Left lobe of liver (tissue), 2 donors: ENCODE measurements around the gene PHGDH. TPM values are rescaled to one million over a fixed set of nuclear protein-coding genes. Genes with fewer than 3 reads are reported as not detected.

Experiments
- ATAC-seq: fragments of 200-7000 bp; cut with Tn5 transposase; one replicate; pipeline ENCODE4 v1.9.1; 2020; ENCODE audit warnings: mild to moderate bottlenecking, moderate library complexity
- DNase-seq: peaks from one replicate; pipeline ENCODE4 v3.0.0-alpha.2; 2020; ENCODE audit warnings: low spot score
- total RNA-seq: library from RNA; stranded (reverse); gene quantifications from one replicate; pipeline ENCODE4 v1.2.1, GENCODE V29; 2021
- donor health status: DM: no; HTN: no; CAD: no; lungs with moderate emphysema.
- donor health status: DM: no; HTN: yes; CAD: no.

PHGDH gene
- total RNA-seq, 1 donor from 2014 or later, result 76.3 TPM

GRCh38 chr1:119752592-119752991, 40.9 kb downstream of the PHGDH start:
- DNase-seq (no peak), ATAC-seq (no peak)

DNA sequence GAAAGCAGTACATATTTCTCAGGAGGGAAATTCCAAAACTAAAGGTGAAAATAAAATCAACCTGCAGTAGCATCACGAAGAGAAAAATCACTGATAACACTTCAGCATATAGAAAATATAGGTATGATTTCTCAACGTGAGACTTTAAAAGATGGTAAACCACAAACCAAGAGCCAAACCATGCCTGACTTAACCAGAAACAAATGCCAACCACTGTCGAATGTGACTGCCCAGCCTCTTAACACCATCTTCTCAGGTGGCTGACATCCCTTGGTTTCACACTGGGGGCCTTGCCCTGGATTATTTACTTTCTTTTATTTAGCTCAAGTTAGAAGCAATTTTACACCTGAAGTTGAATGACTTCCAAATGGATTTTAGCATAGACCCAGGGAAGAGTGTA, 46.9 kb downstream of the PHGDH start:
- no peak for ATAC-seq
- DNase-seq, result no peak

DNA sequence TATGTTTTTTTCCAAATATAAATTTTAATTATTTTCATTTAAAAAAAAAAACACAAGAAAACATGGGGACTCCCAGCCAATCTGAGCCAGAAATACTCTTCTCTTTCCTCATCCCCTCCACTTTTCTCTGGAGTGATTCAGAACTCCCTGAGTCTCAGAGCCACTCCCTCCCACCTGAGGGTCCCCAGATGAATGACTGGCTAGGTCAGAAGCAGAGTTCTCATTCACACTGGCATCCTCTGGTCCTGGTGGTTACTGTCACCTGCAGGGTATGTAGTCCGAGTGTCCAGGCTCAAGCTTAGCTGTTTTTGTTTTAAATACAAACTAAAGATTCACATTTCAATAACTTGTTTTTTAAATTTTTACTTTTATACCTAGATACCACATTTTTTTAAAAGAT, 50.7 kb downstream of the PHGDH start:
- DNase-seq, result no peak
- no peak for ATAC-seq

DNA sequence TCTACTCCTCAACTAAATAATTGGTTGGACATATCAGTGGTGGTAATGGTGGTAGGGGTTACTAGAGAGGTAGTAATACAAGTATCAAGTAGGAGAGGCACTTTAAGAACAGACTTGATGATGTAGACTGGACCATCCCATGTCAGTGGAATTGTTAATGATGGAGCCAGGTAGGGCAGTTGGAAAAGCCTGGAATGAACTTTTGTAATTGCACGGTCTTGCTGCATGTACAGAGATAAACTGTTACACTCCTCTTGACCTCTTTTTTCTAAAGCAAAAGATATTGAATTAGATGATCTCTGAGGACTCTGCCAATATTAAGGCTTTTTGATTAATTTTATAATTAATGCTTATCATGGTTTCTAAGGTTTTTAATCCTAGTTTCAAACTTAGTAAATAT, 51.2 kb downstream of the PHGDH start:
- DNase-seq (no peak), ATAC-seq (peak; percentile 15)

- DNase-seq, result no peak
- ATAC-seq, result peak; percentile 16
Observed at GRCh38 chr1:119764220-119764619, 52.5 kb downstream of the PHGDH start.

GRCh38 chr1:119766374-119766794, 54.6 kb downstream of the PHGDH start:
- DNase-seq (peak; percentile 90), ATAC-seq (peak; percentile 68)

DNA sequence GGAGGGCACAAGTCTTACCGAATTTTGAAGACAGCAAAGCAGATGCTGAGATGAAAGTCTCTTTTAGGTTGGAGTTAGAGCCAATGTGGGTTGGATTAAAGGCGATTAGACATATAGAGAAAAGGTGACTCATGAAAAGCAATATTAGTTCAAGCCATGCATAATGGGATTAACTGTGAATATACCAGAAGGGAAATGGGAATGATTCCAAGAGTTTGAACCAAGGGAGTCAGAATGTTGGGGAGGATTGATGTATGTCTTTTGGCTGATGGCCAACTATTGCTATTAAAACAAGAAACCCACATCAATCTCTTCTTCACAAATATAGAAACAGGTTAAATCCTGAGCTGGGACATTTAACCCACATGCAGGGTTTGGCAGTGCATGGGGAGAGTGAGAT, 55.8 kb downstream of the PHGDH start:
- ATAC-seq (no peak), DNase-seq (no peak)

- DNase-seq (peak; percentile 94), ATAC-seq (peak; percentile 76)
Observed at GRCh38 chr1:119768778-119769177, 57.0 kb downstream of the PHGDH start, which contains the start of gene HMGCS2. TSS of gene HMGCS2 (minus strand) at chr1:119768905. CDS start at chr1:119768844, 61 bp downstream.

GRCh38 chr1:119771016-119771415, 59.3 kb downstream of the PHGDH start:
- DNase-seq (no peak), ATAC-seq (no peak)

DNA sequence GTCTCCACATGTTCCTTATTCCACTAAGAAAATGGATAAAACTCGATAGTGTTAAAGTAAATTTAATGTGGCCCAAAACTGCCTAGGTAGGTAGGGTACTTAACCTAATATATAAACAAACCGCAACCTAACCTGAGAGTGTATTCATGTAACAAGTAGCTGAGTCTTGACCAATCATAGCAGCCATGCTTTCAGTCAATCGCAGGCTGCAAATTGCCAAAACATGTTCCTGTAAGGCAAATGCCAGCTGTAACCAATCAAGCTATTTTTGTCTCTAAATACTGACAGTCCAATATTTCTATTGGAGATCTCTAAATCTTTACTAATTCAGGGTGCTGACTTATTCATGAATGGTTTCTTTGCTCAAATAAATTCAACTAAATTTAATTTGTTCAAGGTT, 60.0 kb downstream of the PHGDH start:
- DNase-seq, result no peak

GRCh38 chr1:119772298-119772697, 60.6 kb downstream of the PHGDH start:
- DNase-seq (no peak), ATAC-seq (no peak)

More for the DNA sequence above, 60.0 kb downstream of the PHGDH start:
- no peak for ATAC-seq

- DNase-seq (no peak), ATAC-seq (peak; percentile 45)
Observed at GRCh38 chr1:119773711-119774241, 62.0 kb downstream of the PHGDH start.

DNA sequence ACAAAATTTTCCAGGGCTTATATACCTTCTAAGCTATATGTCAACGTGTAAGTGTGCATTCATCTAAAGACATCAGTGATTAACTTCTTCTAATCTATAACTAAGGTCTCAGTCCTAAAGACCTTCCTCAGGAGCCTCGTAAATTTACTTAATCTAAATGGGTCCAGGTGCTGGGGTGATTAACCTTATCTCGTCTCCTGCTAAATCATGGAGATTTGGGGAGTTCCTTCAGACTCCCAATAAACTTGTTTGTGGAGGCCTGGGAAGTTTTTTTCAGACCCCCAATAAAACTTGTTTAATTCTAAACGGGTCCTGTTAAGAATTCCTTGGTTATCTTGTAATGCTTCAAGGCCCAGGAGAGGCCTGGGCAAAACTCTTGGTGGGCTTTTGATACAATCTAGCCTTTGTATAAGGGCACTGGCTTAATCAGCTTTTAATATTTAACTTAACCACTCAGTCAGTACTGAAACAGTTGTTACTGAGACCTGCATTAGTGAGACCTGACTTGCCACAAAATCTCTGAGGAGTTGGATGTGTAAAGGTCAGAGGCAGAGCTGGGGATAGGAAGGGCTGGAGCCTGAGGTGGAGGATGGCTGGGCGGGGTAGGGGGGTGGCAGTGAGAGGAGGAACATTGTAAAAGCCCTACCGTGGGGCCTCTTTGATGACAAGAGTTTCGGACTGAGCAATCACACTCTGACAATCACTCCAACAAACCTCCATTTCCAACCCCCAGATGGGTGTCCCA, 63.2 kb downstream of the PHGDH start:
- DNase-seq (no peak), ATAC-seq (peak; percentile 11)

DNA sequence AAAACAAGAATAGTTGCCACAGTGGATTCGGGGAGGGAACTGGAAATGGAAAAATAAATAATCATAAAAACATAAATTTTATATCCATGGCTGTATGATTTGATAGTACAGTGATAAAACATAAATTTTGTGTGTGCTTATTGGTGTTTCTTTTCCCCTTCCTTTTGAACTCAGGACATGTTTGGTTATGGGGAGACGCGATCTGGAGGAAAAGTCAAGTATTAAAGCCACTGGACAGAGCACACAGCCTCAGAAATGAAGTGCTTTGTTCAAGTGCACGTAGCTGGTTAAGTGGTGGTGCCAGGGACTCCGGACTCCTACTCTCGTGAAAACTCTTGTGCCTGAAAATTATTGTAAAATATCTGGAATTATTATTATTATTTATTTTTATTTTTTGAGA, 66.6 kb downstream of the PHGDH start:
- DNase-seq (no peak), ATAC-seq (no peak)

DNA sequence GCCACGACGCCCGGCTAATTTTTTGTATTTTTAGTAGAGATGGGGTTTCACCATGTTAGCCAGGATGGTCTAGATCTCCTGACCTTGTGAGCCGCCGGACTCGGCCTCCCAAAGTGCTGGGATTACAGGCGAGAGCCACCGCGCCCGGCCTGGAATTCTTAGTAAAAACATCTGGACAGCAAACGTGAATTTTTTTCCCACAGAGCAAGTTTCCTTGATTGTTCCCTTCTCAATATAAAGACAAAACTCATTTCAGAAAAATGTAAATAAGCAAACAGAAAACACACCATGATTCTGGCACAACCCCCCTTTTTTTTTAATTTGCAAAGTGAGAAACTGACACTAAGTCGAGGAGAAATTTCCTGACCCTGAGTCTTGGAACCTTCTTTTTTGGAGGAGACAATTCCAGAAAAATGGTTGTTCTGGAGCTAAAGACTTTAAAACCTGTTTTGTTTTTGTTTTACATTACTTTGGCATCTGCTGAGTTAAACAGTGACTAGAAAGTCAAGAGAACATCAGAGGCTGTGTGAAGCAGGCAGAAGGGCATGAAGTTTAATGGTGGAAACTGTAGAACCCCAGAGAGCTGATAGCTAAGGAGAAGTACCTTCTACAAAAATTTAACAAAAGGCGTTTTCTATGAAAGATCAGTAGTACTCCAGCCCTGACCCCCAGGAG, 67.3 kb downstream of the PHGDH start:
- ATAC-seq (peak; percentile 16), DNase-seq (no peak)

DNA sequence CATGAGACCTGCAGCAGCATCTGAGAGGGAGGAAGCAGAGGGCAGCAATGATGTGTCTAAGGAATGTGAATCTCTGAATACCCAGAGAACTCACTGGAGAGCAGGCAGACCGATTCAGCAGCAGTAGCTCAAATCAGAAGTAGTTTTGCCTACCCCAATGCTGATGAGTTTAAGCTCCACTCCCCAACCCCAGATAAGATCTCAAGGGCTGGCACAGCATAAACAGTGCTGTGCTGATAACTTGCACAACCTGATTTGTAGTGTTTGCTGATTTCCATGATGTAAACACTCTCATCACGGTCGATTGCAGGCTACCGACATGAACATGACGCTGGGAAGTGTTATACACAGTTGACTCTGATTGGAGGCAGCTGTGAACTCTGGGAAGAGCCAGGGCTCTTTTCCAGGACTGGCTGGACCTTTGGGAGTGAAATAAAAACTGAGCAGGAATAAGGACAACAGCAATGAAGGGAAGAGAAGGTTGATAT, 68.2 kb downstream of the PHGDH start:
- ATAC-seq (peak; percentile 75), DNase-seq (peak; percentile 94)

DNA sequence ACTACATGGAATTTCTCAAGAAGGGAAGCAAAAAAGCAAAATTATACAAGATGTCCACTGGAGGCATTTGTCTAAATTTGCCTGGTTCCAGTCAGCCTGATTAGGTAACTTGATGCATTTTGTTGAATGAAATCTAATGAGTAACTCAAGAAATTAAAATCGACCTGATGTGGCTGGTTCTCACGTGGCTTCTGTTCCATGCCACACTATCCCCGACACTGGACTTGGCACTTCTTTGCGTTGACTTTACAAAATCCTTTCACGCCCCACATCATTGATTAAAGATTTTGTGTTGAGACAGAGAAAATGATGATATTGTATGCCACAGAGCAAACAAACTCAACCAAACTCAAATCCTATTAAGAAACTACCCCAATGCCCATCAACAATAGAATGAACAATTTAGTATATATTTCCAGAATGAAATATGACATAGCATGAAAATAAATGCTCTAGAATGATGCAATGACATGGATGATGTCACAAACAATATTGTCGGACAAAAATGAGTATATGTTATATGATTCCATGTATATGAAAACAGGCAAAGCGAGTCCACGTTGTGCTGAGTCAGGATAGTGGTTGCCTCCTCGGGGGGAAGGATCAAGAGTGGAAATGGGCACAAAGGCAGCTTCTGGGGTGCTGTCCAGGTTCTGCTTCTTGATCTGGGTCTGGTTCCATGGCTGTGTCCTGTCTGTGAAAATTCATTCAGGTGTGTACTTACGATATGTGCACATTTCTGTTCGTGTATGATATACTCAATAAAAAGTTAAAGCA, 69.9 kb downstream of the PHGDH start:
- DNase-seq (no peak), ATAC-seq (no peak)

DNA sequence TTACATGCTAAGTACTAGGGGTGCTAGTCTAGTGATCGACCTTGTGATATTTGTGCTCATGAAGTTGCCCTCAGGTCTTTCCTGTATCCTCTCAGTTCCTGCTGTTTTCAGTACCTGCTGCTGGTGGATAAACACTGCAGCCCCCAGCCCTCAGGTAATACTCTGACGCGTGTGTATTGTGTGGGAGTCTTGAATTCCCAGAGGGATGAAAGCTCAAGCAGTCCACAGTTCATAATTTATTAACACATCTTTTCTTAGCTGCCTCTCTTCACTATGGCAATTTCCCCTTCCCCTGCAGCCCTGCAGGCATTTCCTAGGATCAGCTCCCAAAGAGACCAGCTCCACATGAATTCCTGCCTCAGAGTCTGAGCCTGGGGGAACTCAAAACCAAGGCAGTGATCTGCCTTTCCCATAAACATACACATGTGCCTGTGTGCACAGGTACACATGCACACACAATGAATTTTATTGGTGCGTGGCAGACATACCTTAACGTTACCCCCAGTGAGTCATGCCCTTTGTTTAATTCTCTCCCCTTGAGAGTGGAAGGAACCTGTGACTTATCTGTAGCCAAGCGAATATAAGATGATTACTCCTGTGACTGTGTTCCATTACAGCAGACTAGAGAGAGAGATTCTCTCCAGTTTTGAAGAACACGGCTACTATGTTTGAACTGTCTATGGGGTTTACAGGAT, 71.0 kb downstream of the PHGDH start:
- DNase-seq (no peak), ATAC-seq (no peak)

DNA sequence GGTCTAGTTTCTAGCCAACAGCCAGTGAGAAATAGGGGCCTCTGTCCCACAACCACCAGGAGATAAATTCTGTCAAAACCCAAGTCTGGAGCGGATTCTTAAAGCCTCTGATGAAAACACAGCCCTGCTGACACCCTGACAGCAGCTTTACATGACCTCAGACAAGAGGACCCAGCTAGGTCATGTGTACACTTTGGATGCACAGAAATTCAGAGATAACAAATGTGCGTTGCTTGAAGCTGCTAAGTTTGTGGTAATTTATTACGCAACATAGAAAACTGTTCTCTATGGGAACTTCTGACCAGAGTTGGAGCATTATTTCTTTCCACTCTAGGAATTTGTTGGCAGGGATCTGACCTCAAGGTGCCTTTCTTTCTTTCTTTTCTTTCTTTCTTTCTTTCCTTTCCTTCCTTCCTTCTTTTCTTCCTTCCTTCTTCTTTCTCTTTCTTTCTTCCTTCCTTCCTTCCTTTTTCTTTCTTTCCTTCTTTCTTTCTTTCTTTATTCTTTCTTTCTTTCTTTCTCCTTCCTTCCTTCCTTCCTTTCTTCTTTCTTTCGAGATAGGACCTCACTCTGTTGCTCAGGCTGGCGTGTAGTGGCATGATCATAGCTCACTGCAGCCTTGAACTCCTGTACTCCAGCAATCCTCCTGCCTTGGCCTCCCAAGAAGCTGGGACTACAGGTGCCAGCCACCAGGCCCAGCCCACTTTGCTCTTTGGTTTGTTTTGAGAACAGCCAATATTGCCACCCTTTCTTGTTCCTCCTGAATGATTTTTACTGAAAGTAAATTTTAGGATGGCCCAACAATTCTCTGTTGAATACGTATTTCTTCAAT, 71.8 kb downstream of the PHGDH start:
- DNase-seq, result no peak

More for the DNA sequence above, 71.8 kb downstream of the PHGDH start:
- ATAC-seq, result peak; percentile 10
